DND-41 (cell line): ENCODE measurements around the gene TMCO4.

Source experiments
- EZH2 ChIP-seq: IDR thresholded peaks from 3 replicates; pipeline ENCODE4 v1.6.1; 2012; ENCODE audit warnings: borderline replicate concordance, low read depth, mild to moderate bottlenecking, moderate library complexity, low read length, inconsistent platforms; ENCODE audit not compliant: severe bottlenecking
- TF ChIP-seq, protein P1 (sequence below): IDR thresholded peaks from 2 replicates; pipeline ENCODE4 v1.5.1; 2012; ENCODE audit warnings: borderline replicate concordance, low read length, moderate library complexity, mild to moderate bottlenecking; ENCODE audit not compliant: poor library complexity, severe bottlenecking; ENCODE audit errors: extremely low read depth

DNA sequence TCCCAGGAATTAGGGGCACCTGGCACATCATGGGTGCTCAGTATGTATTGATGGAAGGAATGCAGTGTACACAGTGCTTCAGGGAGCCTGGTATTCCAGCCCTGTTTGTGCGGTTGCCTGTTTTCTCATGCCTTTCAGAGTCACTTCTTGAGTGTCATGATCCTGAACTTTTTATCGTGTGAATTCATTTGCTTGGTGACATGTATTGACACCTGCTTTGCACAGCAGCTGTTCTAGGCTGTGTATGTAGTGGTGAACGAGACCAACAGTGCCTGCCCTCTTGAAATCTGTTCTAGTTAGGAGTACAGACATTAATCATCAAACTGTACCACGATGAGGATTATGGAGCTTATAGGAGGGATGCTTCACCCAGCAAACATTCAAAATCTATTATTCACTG lies 128.9 kb downstream of the TMCO4 start:
- TF ChIP-seq EZH2 = no peak
- TF ChIP-seq, protein P1, sequence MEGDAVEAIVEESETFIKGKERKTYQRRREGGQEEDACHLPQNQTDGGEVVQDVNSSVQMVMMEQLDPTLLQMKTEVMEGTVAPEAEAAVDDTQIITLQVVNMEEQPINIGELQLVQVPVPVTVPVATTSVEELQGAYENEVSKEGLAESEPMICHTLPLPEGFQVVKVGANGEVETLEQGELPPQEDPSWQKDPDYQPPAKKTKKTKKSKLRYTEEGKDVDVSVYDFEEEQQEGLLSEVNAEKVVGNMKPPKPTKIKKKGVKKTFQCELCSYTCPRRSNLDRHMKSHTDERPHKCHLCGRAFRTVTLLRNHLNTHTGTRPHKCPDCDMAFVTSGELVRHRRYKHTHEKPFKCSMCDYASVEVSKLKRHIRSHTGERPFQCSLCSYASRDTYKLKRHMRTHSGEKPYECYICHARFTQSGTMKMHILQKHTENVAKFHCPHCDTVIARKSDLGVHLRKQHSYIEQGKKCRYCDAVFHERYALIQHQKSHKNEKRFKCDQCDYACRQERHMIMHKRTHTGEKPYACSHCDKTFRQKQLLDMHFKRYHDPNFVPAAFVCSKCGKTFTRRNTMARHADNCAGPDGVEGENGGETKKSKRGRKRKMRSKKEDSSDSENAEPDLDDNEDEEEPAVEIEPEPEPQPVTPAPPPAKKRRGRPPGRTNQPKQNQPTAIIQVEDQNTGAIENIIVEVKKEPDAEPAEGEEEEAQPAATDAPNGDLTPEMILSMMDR = no peak
